K562 (cell line): ENCODE results near the gene TMEM107. TPM values are rescaled to one million over a fixed set of nuclear protein-coding genes. Genes with fewer than 3 reads are reported as not detected.
A peak's percentile ranks its signal among the peaks of the same experiment; 100 is the strongest.

Source experiments
- ATF4 ChIP-seq: fragments of 450-650 bp; formaldehyde crosslinking; IDR thresholded peaks from 2 replicates; pipeline ENCODE4 v1.4.0; 2022; ENCODE audit warnings: mild to moderate bottlenecking, moderate library complexity
- BMI1 ChIP-seq: fragments of 150-350 bp; IDR thresholded peaks from 2 replicates; pipeline ENCODE4 v1.6.1; 2014; ENCODE audit warnings: low read length
- BRD9 ChIP-seq: fragments of 450-650 bp; IDR thresholded peaks from 2 replicates; pipeline ENCODE4 v1.6.1; 2018; ENCODE audit warnings: low read depth; ENCODE audit not compliant: partially characterized antibody
- ELF4 ChIP-seq: fragments of 450-650 bp; formaldehyde crosslinking; IDR thresholded peaks from 2 replicates; pipeline ENCODE4 v1.4.0; 2022; ENCODE audit warnings: missing genetic modification characterization
- PBX2 ChIP-seq, 2 experiments: IDR thresholded peaks in 1 of 2; conservative IDR thresholded peaks in 1 of 2; 2 replicates each; pipeline ENCODE4 v1.6.1; 2016; ENCODE audit warnings: low read depth in 2 of 2, mild to moderate bottlenecking in 1 of 2, missing compliant biosample characterization in 1 of 2, missing genetic modification characterization in 1 of 2, moderate library complexity in 1 of 2
- PTRF ChIP-seq: fragments of 450-650 bp; IDR thresholded peaks from 2 replicates; pipeline ENCODE4 v1.6.1; 2016; ENCODE audit warnings: mild to moderate bottlenecking, missing genetic modification characterization, missing compliant biosample characterization
- RAD21 ChIP-seq, 2 experiments: fragments of 250-450 bp in 1 of 2; fragments of 450-650 bp in 1 of 2; sonication (Bioruptor Pico) in 1 of 2; formaldehyde crosslinking in 1 of 2; IDR thresholded peaks in 1 of 2; conservative IDR thresholded peaks in 1 of 2; 2 replicates each; pipeline versions ENCODE4 v1.4.0 to v1.8.0; 2020 to 2022; ENCODE audit warnings: mild to moderate bottlenecking in 2 of 2, moderate library complexity in 1 of 2
- RFX5 ChIP-seq: IDR thresholded peaks from 2 replicates; pipeline ENCODE4 v1.6.1; 2011; ENCODE audit warnings: low read depth, mild to moderate bottlenecking, improper control_type of control experiment, low read length
- SETDB1 ChIP-seq: IDR thresholded peaks from one replicate; pipeline ENCODE4 v1.6.1; 2012; ENCODE audit warnings: low read length, control low read depth, inconsistent platforms
- SMARCE1 ChIP-seq: fragments of 450-650 bp; IDR thresholded peaks from 2 replicates; pipeline ENCODE4 v1.7.1; 2016; ENCODE audit warnings: mild to moderate bottlenecking
- ZBTB5 ChIP-seq: fragments of 450-650 bp; IDR thresholded peaks from 2 replicates; pipeline ENCODE4 v1.6.1; 2017; ENCODE audit warnings: antibody characterized with exemption
- ZFP30 ChIP-seq: fragments of 250-450 bp; sonication (Bioruptor Pico); IDR thresholded peaks from 2 replicates; pipeline ENCODE4 v1.8.0; 2022; ENCODE audit warnings: moderate library complexity, mild to moderate bottlenecking, inconsistent platforms, borderline replicate concordance
- ZNF174 ChIP-seq: fragments of 250-450 bp; sonication (Bioruptor Pico); IDR thresholded peaks from 2 replicates; pipeline ENCODE4 v1.4.0; 2020; ENCODE audit warnings: mild to moderate bottlenecking
- ZNF384 ChIP-seq: IDR thresholded peaks from 2 replicates; pipeline ENCODE4 v1.6.1; 2012; ENCODE audit warnings: low read depth, low read length, improper control_type of control experiment
- ZNF57 ChIP-seq: fragments of 450-650 bp; formaldehyde crosslinking; IDR thresholded peaks from 2 replicates; pipeline ENCODE4 v1.4.0; 2020; ENCODE audit warnings: mild to moderate bottlenecking, moderate library complexity
- ZNF696 ChIP-seq: fragments of 250-450 bp; sonication (Bioruptor Pico); conservative IDR thresholded peaks from 2 replicates; pipeline ENCODE4 v1.4.0; 2020; ENCODE audit warnings: mild to moderate bottlenecking, moderate library complexity
- ZNF699 ChIP-seq: fragments of 250-450 bp; sonication (Bioruptor Pico); IDR thresholded peaks from 2 replicates; pipeline ENCODE4 v1.8.0; 2021; ENCODE audit warnings: mild to moderate bottlenecking, moderate library complexity; ENCODE audit not compliant: insufficient replicate concordance
- polyA plus RNA-seq, 8 experiments: library from polyadenylated mRNA; depleted of rRNA in 4 of 8; stranded (reverse) in 5 of 8; unstranded in 3 of 8; fragments of >200 nt; fragmentation: Nextera tagmentation in 2 of 8; fragmentation: Illumina TruSeq in 1 of 8; extraction: Ambion mirVana in 2 of 8; extraction: Trizol in 1 of 8; gene quantifications; 2 replicates each; pipeline versions ENCODE4 v1.2.1 to v1.2.3, GENCODE V29; 2011 to 2014; ENCODE audit warnings: inconsistent platforms in 1 of 8, missing spikeins in 1 of 8
- total RNA-seq, 7 experiments: library from RNA; depleted of rRNA in 6 of 7; stranded (reverse); fragments of >200 nt in 6 of 7; fragmentation: Illumina TruSeq in 2 of 7; extraction: Trizol in 2 of 7; gene quantifications; 2 replicates each; pipeline versions ENCODE4 v1.2.1 to v1.2.3, GENCODE V29; 2011 to 2021; ENCODE audit warnings: low replicate concordance in 1 of 7
- TF ChIP-seq, protein P1 (sequence below), 2 experiments: IDR thresholded peaks; 2 replicates each; pipeline ENCODE4 v1.6.1; 2012; ENCODE audit warnings: improper control_type of control experiment in 2 of 2, low read depth in 2 of 2, low read length in 2 of 2, borderline replicate concordance in 1 of 2

TMEM107 gene
- total and polyA plus RNA-seq, 9 of the 15 experiments (the other 6 are each of a cell fraction or from before 2014, with no cell fraction given), result 7.1 to 26.2 (median 16.9) TPM

DNA sequence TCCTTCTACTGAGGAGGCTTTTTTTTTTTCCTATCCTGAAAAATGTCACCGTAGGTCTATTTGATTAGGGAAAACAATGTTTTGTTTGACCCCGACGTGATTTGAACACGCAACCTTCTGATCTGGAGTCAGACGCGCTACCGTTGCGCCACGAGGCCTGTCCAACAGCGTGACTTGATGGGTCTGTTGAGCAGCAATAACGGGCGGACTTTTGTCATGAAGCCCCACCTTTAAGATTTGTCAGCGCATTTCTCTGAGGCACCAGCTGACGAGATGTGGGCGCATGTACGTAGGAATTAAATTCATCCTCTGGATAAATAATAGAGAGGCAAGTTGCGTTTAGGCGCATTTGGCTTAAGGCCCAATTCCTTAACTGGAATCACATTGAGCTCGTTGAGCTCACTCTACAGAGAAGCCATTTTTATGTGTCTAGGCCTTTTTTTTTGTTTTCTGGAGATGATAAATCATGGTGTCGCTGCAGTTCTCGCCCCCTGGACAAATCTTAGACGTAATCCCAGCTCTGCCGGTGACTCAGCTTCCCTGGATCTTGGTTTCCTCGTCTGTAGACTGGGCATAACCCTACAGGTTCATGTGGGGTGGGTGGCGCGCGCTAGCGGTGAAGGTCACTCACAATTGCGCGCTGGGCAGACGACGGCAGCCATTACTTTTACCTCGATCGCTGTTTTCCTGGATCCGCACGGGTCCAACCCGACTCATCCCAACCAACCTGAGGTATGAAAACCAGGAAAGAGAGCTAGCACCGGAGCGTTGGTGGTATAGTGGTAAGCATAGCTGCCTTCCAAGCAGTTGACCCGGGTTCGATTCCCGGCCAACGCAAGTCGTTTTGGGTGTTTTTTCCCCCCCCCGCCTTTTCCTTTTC, 44.8 kb upstream of the TMEM107 start (continued):
- TF ChIP-seq ZBTB5 (peak; percentile 73), PTRF (peak; percentile 30; the same call in 1 of the 2 replicates), PBX2 (CRISPR knock-in tag; IDR thresholded peaks at IDR 0.05; ENCODE audit: low read depth) (no peak), PBX2 (tag; conservative IDR thresholded peaks at IDR 0.05; ENCODE audit: low read depth) (peak; percentile 87), ELF4 (no peak), ZNF174 (CRISPR knock-in tag) (no peak), RAD21 (CRISPR knock-in tag; conservative IDR thresholded peaks at IDR 0.05 in 1 of 2, IDR thresholded peaks at IDR 0.05 in 1 of 2) (no peak), BRD9 (peak; percentile 83), RFX5 (no peak; the same call in 1 of the 2 replicates), ZNF696 (CRISPR knock-in tag) (no peak), ZNF384 (peak; percentile 84), ZFP30 (no peak), ZNF699 (no peak), ZNF57 (CRISPR knock-in tag) (no peak), SETDB1 (no peak), SMARCE1 (no peak), ATF4 (CRISPR knock-in tag) (no peak), BMI1 (no peak)
- TF ChIP-seq, protein P1, sequence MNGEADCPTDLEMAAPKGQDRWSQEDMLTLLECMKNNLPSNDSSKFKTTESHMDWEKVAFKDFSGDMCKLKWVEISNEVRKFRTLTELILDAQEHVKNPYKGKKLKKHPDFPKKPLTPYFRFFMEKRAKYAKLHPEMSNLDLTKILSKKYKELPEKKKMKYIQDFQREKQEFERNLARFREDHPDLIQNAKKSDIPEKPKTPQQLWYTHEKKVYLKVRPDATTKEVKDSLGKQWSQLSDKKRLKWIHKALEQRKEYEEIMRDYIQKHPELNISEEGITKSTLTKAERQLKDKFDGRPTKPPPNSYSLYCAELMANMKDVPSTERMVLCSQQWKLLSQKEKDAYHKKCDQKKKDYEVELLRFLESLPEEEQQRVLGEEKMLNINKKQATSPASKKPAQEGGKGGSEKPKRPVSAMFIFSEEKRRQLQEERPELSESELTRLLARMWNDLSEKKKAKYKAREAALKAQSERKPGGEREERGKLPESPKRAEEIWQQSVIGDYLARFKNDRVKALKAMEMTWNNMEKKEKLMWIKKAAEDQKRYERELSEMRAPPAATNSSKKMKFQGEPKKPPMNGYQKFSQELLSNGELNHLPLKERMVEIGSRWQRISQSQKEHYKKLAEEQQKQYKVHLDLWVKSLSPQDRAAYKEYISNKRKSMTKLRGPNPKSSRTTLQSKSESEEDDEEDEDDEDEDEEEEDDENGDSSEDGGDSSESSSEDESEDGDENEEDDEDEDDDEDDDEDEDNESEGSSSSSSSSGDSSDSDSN (IDR thresholded peaks at IDR 0.05; ENCODE audit: borderline replicate concordance in 1 of 2, low read depth in 2 of 2, low read length in 2 of 2), result 0 out of 4 replicates have a peak, but pooled peaks of 1 of the 2 experiments have one; percentile 39
